Head of caudate nucleus (tissue), 42 donors: ENCODE results near the gene BEGAIN.

ENCODE experiments used
- DNase-seq, 42 donors: peaks; one replicate each; pipeline versions ENCODE4 v3.0.0 to v3.0.0-alpha.2; 2020 to 2021; ENCODE audit warnings: mixed read lengths in 7 of 42
- intact Hi-C: fragments of 100-400 bp; cut with DNase I; formaldehyde crosslinking; loops from one replicate; pipeline ENCODE4 v1.15.0; 2022

Gene BEGAIN

DNA sequence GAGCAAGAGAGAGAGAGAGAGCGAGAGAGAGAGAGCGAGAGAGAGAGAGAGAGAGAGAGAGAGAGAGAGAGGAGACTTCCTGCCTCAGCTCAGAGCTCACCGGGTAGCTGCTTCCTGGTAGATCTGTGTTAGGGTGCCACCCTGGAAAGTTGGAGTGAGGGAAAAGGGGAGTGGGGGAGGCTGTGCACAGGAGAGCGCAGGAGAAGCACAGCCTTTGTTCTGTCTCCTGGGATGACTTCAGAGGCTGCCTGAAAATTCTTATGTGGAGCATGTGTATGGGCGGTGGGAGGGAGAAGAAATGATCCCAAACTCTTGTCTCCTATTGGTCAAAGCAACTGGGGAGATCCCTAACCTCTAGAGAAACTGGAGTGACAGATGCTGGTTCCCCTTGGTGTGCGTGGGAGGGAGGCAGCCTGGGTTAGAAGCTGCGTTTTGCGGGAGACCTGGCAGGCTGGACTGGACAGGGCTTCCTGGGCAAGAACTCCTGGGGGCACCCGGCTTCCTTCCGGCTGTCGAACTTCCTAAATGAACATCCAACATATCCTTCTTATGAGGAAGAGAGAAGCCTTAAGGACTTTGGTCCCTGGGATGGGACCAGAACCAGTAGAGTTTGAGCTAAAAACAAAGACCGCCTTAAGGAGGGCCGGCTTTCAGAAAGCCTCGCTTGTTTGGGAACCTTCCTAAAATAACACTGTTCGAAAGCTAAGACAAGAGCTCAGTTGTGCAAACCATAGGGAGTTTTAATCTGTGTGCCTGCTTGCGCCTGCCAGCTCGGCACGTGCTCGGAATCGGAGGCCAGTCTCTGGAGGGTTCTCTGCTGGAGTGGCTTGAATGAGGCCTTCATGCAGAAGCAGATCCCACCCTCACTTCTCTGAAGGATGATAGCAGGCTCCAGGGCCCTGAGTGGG is 30.4 kb upstream of the BEGAIN start:
- peak; percentile 44 to 87 (median 74) for DNase-seq

DNA sequence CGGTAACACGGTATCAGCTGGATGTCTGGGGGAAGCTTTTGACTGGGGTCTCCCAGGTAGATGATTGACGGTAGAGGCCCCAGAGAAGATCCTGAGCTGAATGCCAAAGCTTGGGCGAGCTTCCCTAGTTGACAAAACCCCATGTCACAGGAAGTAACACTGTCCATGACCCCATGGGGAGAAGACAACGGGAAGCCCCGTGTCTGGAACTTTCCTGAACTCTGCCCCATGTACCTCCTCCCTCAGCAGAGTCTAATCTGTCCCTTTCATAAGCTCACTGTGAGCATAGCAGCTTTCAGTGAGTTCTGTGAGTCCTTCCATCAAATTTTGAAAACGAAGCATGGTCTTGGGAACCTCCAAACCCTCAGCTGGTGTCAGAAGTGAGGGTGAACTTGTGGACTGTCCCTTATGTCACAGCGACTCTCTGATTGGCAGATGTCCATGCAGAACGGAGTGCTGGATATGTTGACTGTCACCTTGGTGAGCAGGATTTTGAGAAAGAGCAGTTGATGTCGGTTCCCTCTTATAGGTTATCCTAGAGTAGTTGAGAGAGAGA is 29.7 kb upstream of the BEGAIN start:
- DNase-seq, result peak in 5 of 42 donors; percentile 9 to 23 (median 11)
- intact Hi-C loops, result no loop called here

More for the DNA sequence above, 30.4 kb upstream of the BEGAIN start:
- intact Hi-C loops, result no loop called here

DNA sequence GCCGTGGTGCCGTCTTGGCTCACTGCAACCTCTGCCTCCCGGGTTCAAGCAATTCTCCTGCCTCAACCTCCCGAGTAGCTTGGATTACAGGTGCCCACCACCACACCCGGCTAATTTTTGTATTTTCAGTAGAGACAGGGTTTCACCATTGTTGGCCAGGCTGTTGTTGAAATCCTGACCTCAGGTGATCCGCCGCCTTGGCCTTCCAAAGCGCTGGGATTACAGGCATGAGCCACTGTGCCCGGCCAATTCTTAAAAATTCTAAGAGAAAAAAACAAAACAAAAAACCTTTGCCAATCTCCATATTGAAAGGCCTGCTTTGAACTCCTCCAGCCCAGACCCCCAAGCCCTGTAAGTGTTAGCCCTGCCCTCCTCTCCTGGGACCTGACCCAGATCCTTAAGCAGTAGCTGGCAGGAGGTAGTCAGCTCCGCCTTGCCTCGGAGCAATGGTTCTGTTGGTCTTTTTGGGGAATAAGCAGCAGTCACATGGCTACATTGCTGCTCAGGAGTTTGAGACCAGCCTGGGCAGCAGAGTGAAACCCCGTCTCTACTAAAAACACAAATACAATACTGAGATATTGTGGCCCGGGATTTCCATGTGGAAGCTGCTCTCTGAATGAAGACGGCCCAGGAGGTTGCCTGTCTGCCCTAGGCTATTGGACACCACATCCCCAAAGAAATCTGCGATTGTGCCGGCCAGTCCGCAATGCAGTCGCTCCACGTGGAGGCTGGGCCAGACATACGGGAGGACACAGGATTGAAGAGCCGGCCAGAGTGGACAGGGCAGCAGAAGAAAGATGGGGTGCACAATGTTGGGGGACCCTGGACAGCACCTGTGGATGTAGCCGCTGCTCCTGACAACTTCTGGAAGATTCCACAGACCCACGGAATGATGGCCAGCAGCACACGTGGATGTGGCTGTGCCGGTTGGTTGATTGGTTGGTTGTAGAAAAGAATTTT is 28.8 kb upstream of the BEGAIN start:
- peak in 5 of 42 donors; percentile 5 to 39 (median 23) for DNase-seq
- intact Hi-C loops, result no loop called here

DNA sequence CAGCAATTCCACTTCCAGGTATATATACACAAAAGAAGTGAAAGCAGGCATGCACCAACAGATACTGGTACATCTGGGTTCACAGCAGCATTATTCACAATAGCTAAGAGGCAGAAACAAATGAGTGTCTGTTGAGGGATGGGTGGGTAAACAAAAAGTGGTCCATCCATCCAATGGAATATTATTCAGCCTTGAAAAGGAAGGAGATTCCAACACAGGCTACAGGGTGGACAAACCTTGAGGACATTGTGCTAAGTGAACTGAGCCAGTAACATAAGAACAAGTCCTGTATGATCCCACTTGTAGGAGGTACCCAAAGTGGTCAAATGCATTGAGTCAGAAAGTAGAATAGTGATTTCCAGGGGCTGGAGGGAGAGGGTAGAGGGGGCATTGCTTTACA is 27.6 kb upstream of the BEGAIN start:
- no peak for DNase-seq
- intact Hi-C loops, result no loop called here

DNA sequence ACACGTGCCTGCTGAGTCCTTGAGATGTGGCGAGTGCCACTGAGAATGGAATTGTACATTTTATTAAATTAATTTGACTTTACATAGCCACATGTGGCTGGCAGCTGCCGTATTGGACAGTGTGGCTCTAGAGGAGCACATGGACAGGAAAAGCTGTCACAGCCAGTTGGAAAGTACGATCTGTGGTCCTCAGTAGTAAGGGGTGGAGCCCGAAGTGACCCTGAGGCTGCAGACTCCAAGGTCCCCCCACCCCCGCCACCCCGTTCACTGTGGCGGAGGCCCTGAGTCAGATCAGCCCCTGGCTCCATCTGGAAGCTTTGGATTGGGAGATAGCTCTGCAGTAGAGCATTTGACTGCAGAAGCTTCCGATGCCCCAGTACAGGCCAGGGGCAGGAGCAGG is 25.8 kb upstream of the BEGAIN start:
- DNase-seq, result peak in 3 of 42 donors; percentile 3 to 15 (median 10)
- intact Hi-C loops, result no loop called here

DNA sequence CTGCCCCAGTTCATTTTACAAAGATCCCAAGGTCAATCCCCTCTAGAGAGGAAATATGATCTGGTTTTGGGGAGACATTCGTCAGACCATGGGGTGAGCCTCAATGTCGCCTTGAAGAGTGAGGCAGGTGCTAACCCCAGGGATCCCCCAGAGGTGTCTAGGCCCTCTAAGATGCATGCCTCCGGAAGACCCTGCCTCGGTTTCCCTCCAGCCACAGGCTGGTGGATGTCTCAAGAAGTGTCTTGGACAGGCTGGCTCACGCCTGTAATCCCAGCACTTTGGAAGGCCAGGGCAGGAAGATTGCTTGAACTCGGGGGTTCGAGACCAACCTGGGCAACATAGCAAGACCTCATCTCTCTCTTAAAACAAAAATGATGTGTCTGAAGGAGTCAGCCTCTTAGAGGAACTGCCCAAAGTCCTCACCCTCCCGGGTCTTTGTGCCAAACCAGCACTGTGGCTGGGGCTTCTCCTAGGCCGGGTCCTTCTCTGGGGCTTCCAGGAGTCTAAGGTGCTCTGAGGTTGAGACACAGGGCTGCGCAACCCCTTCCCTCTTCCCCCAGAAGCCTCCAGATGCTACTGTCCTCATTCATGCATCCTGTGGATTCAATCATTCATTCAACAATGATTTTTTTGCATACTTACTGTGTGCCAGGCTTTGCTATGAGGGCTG is 24.7 kb upstream of the BEGAIN start:
- intact Hi-C loops, result no loop called here
- peak in 3 of 42 donors; percentile 3 to 23 (median 21) for DNase-seq

DNA sequence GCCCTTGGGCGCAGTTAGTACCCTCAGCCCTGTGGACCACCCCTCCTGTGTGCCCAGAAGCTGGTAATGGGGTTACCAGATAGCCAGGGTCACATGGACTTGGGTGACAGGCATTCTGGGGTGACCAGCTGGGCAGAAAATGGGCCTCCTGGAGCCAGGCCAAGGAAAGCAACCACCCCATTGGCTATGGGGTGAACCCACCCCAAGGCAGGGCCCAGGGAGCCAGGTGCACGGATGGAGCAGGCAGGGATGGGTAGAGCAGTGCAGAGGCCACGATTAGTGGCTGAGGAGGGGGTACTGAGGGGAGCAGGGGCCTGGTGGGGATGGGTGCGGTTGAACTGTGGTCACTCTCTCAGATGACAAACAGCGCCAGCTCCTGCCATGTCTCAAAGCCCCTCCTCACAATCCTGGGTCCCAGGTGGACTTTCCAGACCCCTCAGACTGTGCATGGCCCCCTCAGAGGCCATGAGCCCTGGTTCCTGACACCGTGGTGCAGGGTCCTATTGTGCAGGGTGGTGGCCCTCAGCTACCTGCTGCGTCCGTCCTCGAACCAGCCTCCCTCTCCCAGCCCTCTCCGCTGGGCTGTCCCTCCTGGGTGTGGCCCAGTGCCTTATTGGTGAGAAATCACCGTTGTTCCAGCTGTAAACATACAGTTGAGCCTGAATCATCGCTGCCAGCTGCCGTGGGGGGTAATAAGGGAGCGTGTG is 23.4 kb upstream of the BEGAIN start:
- DNase-seq, result peak in 5 of 42 donors; percentile 5 to 28 (median 9)
- intact Hi-C loops, result no loop called here

DNA sequence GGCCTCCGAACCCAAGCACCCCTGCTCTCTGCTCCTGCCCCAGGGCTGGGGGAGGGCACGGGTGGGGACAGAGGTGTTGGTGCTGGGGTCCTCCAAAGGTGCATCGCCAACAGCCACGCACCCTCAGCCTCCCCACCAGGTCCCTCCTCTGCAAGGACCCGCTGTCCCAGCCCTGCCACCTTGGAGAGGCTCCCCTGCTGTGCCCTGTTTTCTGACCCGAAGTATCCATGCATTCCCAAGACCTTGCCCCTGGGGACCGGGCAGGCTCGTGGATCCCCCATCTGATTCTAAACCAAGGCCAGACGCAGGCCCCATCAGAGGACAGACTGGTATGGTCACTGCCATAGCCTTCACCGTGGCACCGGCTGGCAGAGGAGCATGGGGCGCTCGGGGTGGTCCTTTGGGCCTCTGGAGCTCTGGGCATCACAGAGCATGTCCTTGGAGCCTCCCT is 22.7 kb upstream of the BEGAIN start:
- DNase-seq, result peak in 4 of 42 donors; percentile 4 to 32 (median 14)
- intact Hi-C loops, result no loop called here

DNA sequence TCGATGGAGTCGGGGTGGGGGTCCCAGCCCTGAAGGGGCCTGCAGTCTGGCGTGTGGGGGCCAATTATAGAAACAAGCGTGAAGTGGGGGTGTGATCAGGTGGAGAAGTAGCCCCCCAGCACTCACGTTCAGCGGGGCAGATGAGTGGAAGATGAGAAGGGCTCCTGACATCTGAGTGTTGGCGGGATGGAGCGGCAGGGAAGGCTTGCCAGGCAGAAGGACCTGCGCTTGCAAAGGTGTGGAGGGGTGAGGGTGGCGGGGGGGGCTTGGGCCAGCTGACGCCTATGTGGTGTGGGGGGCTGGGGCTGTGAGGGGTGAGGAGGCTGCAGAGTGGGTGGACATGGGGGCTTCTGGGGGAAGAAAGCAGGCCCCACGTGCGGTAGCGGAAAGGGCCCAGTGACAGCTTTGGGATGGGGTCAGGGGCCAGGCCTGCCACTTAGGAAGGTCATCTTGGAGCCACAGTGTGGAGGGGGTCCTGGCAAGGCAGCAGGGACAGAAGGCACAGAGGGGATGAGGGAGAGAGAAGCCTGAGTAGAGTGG is 22.2 kb upstream of the BEGAIN start:
- intact Hi-C loops, result no loop called here
- DNase-seq, result peak in 5 of 42 donors; percentile 3 to 22 (median 8)

DNA sequence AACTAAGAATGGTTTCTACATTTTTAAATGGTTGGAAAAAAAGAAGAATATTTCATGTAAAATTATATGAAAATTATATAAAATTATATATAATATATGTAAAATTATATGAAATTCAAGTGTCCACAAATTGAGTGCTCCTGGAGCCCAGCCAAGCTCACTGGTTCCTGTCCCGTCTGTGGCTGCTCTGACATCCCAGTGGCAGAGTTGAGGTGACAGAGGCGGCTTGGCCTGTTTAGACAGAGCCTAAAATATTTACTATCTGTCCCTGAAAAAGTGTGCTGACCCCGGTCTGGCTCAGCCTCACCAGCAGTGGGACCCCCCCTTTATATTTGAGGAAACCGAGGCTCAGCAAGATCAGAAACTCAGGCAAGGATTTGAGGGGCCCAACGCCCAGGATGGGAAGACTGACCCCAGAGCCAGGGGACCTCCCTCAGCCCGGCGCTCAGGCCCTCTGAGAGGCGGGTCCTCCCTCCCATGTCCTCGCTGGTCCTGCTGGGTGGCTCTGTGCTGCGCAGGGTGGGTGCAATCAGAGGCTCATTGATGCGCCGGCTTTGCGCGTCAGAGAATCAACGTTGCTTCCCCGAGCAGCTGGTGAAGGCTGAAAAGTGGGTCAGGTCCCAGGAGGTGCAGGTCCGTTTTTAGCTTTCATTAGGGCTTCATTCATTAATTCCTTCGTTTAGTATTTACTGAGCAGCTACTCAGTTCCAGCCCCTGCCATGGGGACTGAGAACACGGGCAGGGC is 21.5 kb upstream of the BEGAIN start:
- peak in 13 of 42 donors; percentile 15 to 65 (median 30) for DNase-seq
- intact Hi-C loops, result no loop called here

DNA sequence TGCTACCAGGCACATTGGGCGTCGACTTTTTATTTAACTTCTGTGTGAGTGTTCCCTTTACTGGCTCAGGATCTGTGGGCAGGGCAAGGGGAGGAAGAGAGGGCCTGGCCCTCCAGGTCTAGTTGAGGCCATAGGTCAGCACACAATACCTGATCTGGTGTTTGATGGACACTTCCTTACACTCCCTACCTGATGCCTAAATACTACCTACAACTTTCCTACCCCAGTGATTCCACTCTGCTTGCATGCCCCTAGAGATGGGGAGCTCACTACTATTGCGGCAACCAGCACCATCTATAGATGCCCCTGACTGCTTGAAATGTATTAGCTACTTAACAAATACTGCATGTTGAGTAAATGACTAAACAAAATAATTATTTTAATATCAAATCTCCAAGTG is 20.8 kb upstream of the BEGAIN start:
- peak in 1 of 42 donors; percentile 1 for DNase-seq

DNA sequence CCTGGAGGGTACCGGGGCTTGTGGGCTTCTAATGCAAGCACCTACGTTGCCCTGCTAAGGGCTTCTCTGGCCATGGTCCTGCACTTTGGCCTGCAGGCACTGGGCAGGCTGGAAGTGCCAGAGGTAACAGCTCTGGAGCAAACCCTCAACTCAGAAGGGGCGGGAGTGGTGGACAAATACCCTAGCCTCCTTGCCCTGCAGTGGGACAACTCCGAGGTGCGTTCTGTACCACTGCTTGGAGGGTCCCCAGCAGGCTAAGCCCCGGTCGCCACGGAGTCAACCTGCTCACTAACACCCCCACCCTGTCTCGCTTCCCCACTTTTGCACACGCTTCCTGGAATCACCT is 20.4 kb upstream of the BEGAIN start:
- peak in 6 of 42 donors; percentile 4 to 27 (median 5) for DNase-seq
- intact Hi-C loops, result no loop called here

More for the DNA sequence above, 20.8 kb upstream of the BEGAIN start:
- intact Hi-C loops, result no loop called here

DNA sequence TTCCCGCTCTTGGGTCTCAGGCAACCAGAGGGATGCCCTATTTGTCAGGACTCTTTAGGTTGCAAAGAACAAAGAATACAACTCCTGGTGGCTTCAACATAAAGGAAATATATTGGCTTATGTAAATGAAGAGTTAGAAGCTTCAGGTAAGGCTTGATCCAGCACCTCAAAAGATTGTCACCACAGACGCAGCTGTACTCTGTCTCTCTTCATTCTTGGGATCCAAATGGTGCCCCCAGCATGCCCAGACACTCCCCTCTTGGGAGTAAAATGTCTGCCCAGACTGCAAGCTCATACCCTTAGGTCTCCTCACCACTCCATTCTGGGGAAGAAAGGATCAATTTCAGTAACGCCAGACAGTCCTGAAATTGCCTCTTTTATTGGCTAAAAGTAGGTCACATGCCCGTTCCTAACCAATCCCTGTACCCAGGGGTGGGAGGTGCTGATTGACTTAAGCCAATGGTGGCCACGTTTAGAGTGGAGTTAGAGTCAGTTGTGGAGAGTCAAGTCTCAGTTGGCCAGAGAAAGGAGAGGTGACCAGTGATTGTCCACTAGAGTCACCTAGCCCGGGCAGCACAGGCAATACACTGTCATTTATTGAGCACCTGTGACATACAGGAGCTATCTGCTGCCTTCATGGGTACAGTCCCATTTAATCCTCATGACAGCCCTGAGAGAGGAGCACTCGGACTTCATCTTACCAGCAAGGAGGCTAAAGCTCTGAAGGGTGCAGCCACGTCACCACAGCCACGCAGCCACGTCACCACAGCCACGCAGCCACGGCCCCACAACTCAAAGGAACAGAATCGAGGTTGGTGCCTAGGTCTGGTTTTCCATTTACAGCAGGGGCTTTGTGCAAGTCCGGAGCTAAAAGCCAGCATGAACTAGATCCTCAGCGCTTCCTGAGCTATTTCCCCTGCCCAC is 19.7 kb upstream of the BEGAIN start:
- intact Hi-C loops, result no loop called here
- peak in 5 of 42 donors; percentile 3 to 24 (median 8) for DNase-seq

DNA sequence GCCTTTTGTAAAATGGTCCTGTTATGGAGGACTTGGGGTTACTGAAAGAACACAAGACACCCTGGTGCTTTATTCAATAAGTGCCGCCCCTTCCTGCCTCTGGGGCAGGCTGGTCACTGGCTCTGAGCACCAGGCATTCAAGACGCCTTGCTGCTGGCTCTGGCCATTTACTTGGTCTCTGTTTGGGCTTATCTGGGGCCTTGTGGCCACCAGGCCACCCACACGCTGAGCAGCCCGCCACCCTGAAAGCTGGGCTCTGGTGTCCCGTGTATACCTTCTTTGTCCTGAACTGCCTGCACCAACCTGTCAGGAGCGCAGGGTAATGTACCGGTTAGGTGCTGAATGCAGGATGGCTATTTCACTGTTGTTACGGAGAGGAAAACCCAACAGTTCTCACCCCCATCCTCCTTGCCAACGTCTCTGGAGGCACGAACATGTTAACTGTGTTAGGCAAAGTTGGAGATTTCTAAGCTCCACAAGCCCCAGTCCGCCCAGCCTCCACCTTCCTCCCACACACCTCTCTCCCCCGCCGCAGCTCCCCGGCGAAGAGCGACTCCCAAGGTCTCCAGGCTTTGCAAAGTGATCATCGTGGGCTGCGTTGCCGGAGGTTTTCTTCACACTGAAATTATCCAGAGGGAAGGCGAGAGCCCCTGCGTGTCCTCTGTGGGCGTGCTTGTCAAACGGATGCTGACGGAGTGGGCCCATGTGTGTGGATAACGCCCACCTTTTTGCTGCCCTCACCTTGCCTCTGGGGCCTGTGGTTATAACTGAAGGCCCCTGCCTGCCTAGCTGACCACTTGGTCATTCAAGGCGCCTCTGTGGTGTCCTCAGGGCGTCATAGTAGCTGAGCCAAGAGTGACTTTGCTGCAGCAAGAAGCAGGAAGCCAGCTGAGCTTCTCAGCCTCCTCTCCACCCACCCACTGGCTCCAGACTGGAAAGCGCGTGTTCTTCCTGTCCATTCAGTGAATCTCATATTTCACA is 18.8 kb upstream of the BEGAIN start:
- intact Hi-C loops, result no loop called here
- DNase-seq, result peak in 39 of 42 donors; percentile 27 to 84 (median 66)

DNA sequence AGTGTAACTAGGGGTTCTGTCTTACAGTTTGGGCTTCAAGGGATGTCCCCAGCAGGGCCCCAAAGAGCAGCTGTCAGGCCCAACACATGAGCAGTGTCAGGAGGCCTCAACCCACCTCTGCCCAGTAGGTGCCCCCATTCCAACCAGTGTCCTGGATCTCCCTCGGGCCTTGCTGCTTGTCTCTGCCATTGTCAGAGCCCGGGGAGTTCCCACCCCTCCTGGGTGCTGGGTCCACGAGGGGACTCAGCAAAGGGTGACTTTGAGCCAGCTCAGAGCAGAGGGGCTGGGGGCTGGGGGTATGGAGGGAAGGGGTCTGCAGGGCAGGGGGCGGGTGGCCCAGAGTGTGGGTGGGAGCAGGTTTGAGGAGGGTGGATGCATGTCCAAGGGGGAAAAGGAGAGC is 18.0 kb upstream of the BEGAIN start:
- intact Hi-C loops, result no loop called here
- peak in 4 of 42 donors; percentile 3 to 25 (median 6) for DNase-seq
